HEK293 (cell line): ENCODE results near the gene TCEAL3.

ENCODE experiments used
- CTCF ChIP-seq: fragments of 450-650 bp; formaldehyde crosslinking; IDR thresholded peaks from 2 replicates; pipeline ENCODE4 v1.5.1; 2016; ENCODE audit warnings: missing biosample characterization, missing genetic modification characterization
- KLF16 ChIP-seq: fragments of 450-650 bp; formaldehyde crosslinking; IDR thresholded peaks from 2 replicates; pipeline ENCODE4 v1.5.1; 2017; ENCODE audit warnings: missing biosample characterization, missing genetic modification characterization
- OSR2 ChIP-seq: fragments of 450-650 bp; formaldehyde crosslinking; IDR thresholded peaks from 2 replicates; pipeline ENCODE4 v1.5.1; 2016; ENCODE audit warnings: missing biosample characterization, missing genetic modification characterization
- PRDM4 ChIP-seq: fragments of 450-650 bp; formaldehyde crosslinking; IDR thresholded peaks from 2 replicates; pipeline ENCODE4 v1.5.1; 2017; ENCODE audit warnings: missing biosample characterization, missing genetic modification characterization
- ZNF133 ChIP-seq: fragments of 450-650 bp; formaldehyde crosslinking; IDR thresholded peaks from 2 replicates; pipeline ENCODE4 v1.5.1; 2016; ENCODE audit warnings: missing biosample characterization, missing genetic modification characterization
- ZNF423 ChIP-seq: fragments of 450-650 bp; formaldehyde crosslinking; IDR thresholded peaks from 2 replicates; pipeline ENCODE4 v1.5.1; 2016; ENCODE audit warnings: missing biosample characterization, missing genetic modification characterization
- ZNF529 ChIP-seq: fragments of 450-650 bp; formaldehyde crosslinking; IDR thresholded peaks from 2 replicates; pipeline ENCODE4 v1.5.1; 2017; ENCODE audit warnings: missing genetic modification characterization, missing biosample characterization; ENCODE audit not compliant: insufficient replicate concordance
- ZNF707 ChIP-seq: fragments of 450-650 bp; formaldehyde crosslinking; IDR thresholded peaks from 2 replicates; pipeline ENCODE4 v1.5.1; 2016; ENCODE audit warnings: missing biosample characterization, missing genetic modification characterization
- ZSCAN30 ChIP-seq: fragments of 450-650 bp; IDR thresholded peaks from 2 replicates; pipeline ENCODE4 v1.5.1; 2018; ENCODE audit warnings: missing biosample characterization, mild to moderate bottlenecking, missing genetic modification characterization, moderate library complexity

GRCh38 chrX:103608306-103608963 lies 672 bp downstream of the TCEAL3 start:
- TF ChIP-seq PRDM4 (no peak), KLF16 (tag by site-specific recombination) (no peak), ZNF529 (tag by site-specific recombination) (no peak), ZNF133 (tag by site-specific recombination) (no peak), CTCF (tag by site-specific recombination) (no peak), ZNF423 (tag by site-specific recombination) (no peak), ZSCAN30 (no peak), ZNF707 (tag by site-specific recombination) (no peak), OSR2 (tag by site-specific recombination) (no peak)
